Measurements from ENCODE around the gene RPH3AL.

RPH3AL gene

DNA sequence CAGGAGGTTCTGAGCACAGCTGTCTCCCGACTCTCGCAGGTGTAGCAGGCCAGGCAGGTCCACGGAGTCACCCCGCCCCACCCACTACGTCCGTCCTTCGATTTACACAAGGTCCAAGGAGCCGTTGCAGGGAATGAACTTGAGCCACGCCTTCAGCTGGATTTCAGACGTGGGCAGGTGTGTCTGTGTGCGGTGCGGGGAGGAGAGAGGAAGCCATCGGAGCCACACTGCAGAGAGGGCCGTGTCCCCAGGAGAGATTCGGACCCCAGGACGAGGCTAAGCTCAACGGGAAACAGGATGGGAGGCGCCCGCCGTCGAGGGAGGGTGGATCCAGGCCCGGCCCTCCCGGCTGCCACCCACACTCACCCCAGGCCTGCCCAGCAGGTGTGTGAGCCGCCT is 50.3 kb downstream of the RPH3AL start:
- DNase-seq (ENCODE audit: low read depth in 1 of 2, low spot score in 1 of 2) = no peak

- no peak for DNase-seq (ENCODE audit: low read depth in 1 of 2, low spot score in 1 of 2)
Observed at GRCh38 chr17:301681-302299, 50.8 kb downstream of the RPH3AL start.

GRCh38 chr17:300881-301280 is 51.7 kb downstream of the RPH3AL start:
- no peak for DNase-seq (ENCODE audit: low read depth in 1 of 2, low spot score in 1 of 2)

GRCh38 chr17:299546-299945 is 53.1 kb downstream of the RPH3AL start:
- DNase-seq (ENCODE audit: low read depth in 1 of 2, low spot score in 1 of 2) = no peak

DNA sequence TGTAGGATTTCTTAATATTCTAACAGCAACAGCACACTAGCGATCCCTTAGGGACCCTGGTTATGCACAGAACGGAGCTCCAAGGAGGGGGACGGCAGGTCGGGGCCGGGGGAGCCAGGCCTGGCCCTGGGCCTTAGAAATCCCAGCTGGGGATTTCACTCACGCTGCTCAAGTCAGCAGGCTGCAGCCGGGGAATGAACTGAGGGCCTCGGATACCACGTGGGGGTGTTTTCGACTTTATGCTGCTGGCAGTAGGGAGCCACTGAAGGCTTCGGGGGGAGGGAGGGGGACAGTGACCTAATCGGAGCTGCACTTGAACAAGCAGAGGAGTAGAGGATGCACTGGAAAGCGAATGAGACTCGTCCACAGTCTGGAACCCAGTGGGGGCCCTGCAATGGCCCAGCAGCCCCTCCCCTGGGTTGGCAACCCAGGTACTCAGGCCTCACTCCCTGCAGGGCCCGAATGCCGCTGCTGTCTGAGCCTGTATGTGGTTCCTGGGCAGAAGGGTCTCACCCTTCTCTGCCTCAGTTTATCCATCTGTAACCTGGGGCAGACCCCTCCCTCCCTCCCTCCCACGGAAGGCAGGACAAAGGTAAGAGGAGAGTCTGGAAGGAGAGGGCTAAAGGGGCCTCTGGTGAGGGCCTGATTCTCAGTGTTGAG is 53.7 kb downstream of the RPH3AL start:
- no peak for DNase-seq (ENCODE audit: low read depth in 1 of 2, low spot score in 1 of 2)

GRCh38 chr17:297758-298157 is 54.8 kb downstream of the RPH3AL start:
- DNase-seq (ENCODE audit: low read depth in 1 of 2, low spot score in 1 of 2) = no peak

DNA sequence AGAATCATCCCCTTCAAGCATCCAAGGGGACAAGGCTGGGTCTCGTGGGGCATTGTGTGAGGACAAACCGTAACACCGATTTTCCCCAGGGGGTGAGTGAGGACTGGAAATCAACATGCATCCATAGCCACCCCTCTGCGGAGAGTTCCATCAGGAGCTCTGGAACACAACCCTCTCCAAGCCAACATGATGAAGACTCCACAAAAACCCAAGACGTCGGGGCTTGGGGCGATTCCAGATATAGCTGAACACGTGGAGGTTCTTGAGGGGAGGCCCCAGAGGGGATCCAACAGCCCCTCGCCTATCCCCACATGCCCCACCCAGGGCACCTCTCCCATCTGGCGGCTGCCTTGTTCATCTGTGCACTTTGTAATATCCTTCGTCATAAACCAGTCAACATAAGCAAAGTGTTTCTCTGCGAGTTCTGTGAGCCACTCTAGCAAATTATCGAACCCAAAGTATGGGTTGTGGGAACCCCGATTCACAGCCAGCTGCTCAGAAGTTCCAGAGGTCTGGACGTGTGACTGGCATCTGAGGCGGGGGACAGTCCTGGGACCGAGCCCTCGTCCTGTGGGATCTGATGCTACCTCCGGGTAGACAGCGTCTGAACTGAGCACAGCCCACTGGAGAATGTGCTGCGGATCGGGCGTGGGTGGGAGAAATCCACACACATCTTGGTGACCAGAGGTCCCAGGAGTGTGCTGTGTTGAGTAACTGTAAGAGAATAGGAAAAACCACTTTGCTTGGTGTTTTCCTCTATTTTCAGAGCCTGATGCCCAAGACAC is 55.5 kb downstream of the RPH3AL start:
- no peak for DNase-seq (ENCODE audit: low read depth in 1 of 2, low spot score in 1 of 2)

DNA sequence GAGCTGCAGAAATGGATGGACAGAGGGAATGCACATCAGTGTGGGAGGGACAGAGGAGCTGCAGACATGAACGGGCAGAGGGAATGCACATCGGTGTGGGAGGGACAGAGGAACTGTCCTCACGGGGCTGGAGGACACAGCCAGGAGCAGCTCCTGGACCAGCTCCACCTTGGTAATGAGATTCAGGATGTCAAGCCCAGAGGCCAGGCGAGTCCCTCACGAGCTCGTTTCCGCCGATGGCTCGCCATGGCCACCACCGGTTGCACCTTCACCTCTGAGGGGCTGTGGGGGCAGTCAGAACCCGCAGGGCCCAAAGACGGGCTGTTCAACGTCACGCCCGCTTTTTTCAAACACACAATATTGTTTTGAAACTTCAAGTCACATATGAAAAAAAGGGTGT is 56.2 kb downstream of the RPH3AL start:
- DNase-seq (ENCODE audit: low read depth in 1 of 2, low spot score in 1 of 2) = no peak

DNA sequence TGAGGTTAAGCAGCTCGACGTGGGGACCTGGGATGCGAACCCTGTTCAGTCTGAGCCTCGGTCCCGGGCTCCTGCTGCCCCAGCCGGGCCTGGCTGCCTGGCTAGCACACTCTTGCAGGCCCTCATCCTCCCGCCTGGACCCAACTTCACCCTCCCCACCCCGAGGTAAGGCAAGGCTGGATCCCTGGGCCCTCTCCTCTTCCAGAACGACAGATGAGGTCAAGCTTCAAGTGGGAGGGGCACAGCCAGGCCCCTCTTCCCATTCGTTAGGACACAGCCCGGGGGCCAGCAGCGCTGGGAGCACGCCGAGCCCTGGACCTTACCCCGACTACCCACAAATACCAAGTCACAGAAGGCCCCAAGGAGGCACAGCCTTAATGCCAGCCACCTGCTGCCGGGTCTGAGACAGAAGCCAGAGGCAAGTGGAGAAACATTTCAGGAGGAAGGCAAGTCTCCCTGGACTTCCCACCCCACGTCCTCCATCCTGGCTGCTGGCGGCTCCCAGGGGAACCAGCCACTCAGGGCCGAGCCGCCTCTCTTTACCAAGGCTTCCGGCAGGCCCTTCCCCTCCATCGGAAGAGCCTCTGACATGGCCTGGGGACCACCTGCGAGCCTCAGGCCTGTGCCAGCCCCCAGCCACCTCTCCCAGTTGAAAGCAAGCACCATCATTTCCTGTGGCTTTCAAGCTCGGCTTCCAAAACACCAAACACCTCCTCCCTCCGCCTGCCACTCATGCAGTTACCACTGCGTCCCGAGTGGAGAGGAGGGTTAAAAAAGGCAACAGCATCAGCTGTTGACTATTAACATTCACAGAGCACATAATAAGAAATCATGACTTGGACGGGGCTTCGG is 59.9 kb downstream of the RPH3AL start:
- DNase-seq (ENCODE audit: low read depth in 1 of 2, low spot score in 1 of 2) = no peak

GRCh38 chr17:292016-292415 is 60.6 kb downstream of the RPH3AL start:
- DNase-seq (ENCODE audit: low read depth in 1 of 2, low spot score in 1 of 2) = no peak

GRCh38 chr17:291587-291986 is 61.0 kb downstream of the RPH3AL start:
- DNase-seq (ENCODE audit: low read depth in 1 of 2, low spot score in 1 of 2) = no peak

DNA sequence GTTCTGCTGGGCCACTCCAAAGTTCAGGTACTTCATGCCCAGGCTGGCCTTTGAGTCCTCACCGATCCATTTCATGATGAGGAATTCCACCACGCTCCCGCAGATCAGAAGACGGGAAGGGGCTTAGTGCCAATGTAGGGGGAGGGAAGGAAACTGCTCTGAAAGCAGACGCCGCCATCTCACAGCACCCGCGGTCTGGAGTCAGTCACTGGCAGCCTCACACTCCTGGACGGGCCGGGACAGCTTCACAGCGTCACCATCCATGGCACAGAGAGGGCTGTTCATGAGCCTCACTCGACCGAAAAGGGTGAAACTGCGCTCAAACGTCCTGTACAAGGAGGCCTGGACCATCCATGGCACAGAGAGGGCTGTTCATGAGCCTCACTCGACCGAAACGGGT is 62.0 kb downstream of the RPH3AL start:
- DNase-seq (ENCODE audit: low read depth in 1 of 2, low spot score in 1 of 2) = no peak

- DNase-seq (ENCODE audit: low read depth in 1 of 2, low spot score in 1 of 2) = no peak
Observed at GRCh38 chr17:290121-290521, 62.5 kb downstream of the RPH3AL start.

DNA sequence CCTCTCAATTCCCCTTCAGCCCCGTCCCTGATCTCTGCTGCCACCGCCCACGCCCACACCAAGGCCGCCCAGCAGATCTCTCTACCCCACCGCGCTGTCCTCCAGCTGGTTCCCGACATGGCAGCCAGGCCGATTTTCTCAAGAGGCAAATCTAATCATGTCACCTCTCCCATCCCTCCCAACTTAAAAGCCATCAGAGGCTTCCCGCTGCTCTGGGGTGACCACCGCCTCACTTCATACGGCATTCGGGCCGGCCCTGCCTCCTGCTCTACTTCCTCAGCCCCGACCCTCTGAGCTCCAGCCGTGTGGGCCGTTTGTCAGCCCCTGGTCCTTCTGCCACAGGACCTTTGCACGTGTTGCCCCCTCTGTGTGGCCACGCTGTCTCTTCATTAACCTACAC is 63.2 kb downstream of the RPH3AL start:
- DNase-seq (ENCODE audit: low read depth in 1 of 2, low spot score in 1 of 2) = no peak

- no peak for DNase-seq (ENCODE audit: low read depth in 1 of 2, low spot score in 1 of 2)
Observed at GRCh38 chr17:288802-289356, 63.7 kb downstream of the RPH3AL start.

DNA sequence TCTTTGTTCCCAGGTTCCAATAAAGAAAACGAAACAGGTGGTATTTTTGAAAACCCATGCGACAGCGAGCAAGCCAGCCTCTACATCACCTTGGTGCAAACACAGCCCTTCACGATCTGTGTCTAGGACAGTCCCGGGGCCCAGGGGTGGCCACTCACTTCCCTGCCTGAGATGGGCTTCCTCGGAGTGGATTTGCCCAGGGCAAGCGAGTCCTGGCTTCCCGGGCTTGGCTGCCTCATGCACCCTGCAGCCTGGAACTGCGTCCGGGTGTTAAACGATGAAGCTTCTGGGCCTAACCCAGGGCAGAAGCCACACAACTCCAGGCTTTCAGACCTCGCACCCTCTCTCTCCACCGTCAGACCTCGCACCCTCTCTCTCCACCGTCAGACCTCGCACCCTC is 66.0 kb downstream of the RPH3AL start:
- DNase-seq (ENCODE audit: low read depth in 1 of 2, low spot score in 1 of 2) = no peak

GRCh38 chr17:285751-286422 is 66.7 kb downstream of the RPH3AL start:
- DNase-seq (ENCODE audit: low read depth in 1 of 2, low spot score in 1 of 2) = no peak

GRCh38 chr17:284676-285355 is 67.8 kb downstream of the RPH3AL start:
- no peak for DNase-seq (ENCODE audit: low read depth in 1 of 2, low spot score in 1 of 2)

GRCh38 chr17:283911-284675 is 68.5 kb downstream of the RPH3AL start:
- DNase-seq (ENCODE audit: low read depth in 1 of 2, low spot score in 1 of 2) = no peak

Measured in stimulated activated CD4-positive, alpha-beta T cell treated with anti-CD3 and anti-CD28 coated beads, Interleukin-15, amount 100 ng/mL, for 1 hour (primary cell).